Mammary epithelial cell (primary cell): Measurements from ENCODE around the gene RPRD1A.

ENCODE experiments used
- CTCF ChIP-seq, 2 donors: IDR thresholded peaks in 1 of 2; conservative IDR thresholded peaks in 1 of 2; 2 replicates each; pipeline ENCODE4 v1.5.1; 2011 to 2012; ENCODE audit warnings: inconsistent platforms in 2 of 2, low read length in 2 of 2, mild to moderate bottlenecking in 2 of 2, control low read depth in 1 of 2, low read depth in 1 of 2; ENCODE audit not compliant: insufficient read depth in 1 of 2; ENCODE audit errors: extremely low read depth in 1 of 2
- EZH2 ChIP-seq: IDR thresholded peaks from 2 replicates; pipeline ENCODE4 v1.6.1; 2012; ENCODE audit warnings: low read length, inconsistent platforms, borderline replicate concordance

- TF ChIP-seq CTCF (conservative IDR thresholded peaks at IDR 0.05 in 1 of 2, IDR thresholded peaks at IDR 0.05 in 1 of 2; ENCODE audit: extremely low read depth in 1 of 2, insufficient read depth in 1 of 2, low read depth in 1 of 2, low read length in 2 of 2) (no peak), EZH2 (no peak)
These were observed 95.6 kb downstream of the RPRD1A start for GRCh38 chr18:35971661-35972196.
